ENCODE results near the gene INPP5A. TPM values are rescaled to one million over a fixed set of nuclear protein-coding genes. Genes with fewer than 3 reads are reported as not detected.

Gene INPP5A
- total and polyA plus RNA-seq, 9 of the 15 experiments (the other 6 are each of a cell fraction or from before 2014, with no cell fraction given), result 0.66 to 11.6 (median 7.7) TPM

DNA sequence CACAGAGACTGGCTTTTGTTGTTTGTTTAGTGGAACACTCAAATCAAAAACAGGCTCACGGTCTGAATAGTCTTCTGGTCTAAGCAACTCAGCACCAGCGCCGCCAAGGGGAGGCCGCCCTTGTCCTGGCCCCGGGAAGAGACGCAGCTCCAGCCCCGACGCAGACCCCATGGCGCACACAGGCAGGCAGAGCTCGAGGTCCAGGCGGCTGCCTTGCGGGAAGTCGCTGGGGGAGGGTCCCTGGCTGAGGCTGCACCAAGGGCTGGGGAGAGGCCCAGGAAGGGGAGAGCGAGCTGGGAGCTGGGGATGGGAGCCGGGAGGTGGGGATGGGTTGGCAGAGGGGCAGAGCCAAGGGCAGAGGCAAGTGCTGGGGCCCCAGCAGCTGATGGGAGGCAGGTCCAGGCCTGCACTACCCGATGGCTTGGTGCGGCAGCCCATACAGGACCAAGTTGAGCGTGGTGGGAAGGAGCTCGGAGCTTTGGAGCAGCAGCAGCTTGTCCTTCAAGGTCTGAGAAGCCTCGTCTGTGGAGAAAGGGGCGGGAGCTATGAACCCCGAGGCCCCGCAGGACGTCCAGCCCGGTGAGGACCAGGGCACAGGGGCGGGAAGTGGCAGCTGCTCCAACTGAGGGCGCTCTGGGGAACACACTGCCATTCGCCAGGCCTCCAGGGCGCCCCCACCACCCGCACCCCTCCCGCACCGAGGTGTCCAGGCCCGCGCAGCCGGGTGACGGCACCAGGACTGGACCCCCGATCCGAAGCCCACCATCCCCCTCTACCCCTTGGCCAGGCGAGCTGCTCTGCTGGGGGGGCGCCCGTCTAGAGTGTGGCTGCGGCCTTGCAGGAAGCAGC, 271.0 kb downstream of the INPP5A start:
- Histone ChIP-seq H3K4me3 (no peak overlapping the region), H3K4me1 (replicated peaks in 1 of 2; ENCODE audit: control insufficient read depth in 2 of 2, insufficient read depth in 2 of 2, low read length in 2 of 2) (peaks cover 0 to 18% of the 10 kb centered on the region in 2 experiments; a peak in 2 of 5 replicates), H3K79me2 (ENCODE audit: control insufficient read depth, insufficient read depth, low read length) (no peaks in the 10 kb centered on the region), H3K27ac (ENCODE audit: extremely low read depth, low read depth, low read length) (no peak overlapping the region), H4K20me1 (replicated peaks; ENCODE audit: control insufficient read depth, insufficient read depth, low read length) (no peaks in the 10 kb centered on the region), H3K9me3 (replicated peaks; ENCODE audit: control insufficient read depth, insufficient read depth, low read depth, low read length) (no peaks in the 10 kb centered on the region), H2AFZ (ENCODE audit: low read depth, low read length) (no peak overlapping the region), H3K4me2 (ENCODE audit: insufficient read depth, low read length) (no peak overlapping the region), H3K36me3 (ENCODE audit: control insufficient read depth, insufficient read depth, low read length) (no peaks in the 10 kb centered on the region), H3K9me1 (ENCODE audit: control insufficient read depth, insufficient read depth, low read length) (no peaks in the 10 kb centered on the region), H3K9ac (ENCODE audit: insufficient read depth in 1 of 2, low read depth in 2 of 2, low read length in 2 of 2) (no peak overlapping the region), H3K27me3 (ENCODE audit: control insufficient read depth in 2 of 2, insufficient read depth in 2 of 2, low read length in 2 of 2) (peaks cover 0 to 25% of the 10 kb centered on the region in 2 experiments; a peak in 2 of 5 replicates)
- TF ChIP-seq ZNF184 (CRISPR knock-in tag; IDR thresholded peaks at IDR 0.05) (no peak), CTCF (IDR thresholded peaks at IDR 0.05 in 2 of 3, conservative IDR thresholded peaks at IDR 0.05 in 1 of 3; ENCODE audit: insufficient read depth in 2 of 3, low read depth in 1 of 3, low read length in 3 of 3) (no peak)
- WGBS (ENCODE audit: insufficient coverage, low coverage, missing lambda C conversion rate), result 20% methylated on average over 8 of the region's 42 CpGs
- no TSS peak for BruUV-seq (replicated peaks)
- in situ Hi-C loops (cut with MboI) (no loop called here), intact Hi-C loops (cut with micrococcal nuclease) (no loop called here)
- FAIRE-seq (no peak), ATAC-seq (no peak; the same call in 2 of the 3 replicates), DNase-seq (ENCODE audit: extremely low read depth in 1 of 4, low spot score in 3 of 4) (no peak)
- CTCF ChIA-PET (ENCODE audit: low intra/inter-chr PET ratio), result no interaction called here
- POLR2A ChIA-PET, result no interaction called here

All from K562 (cell line).